HepG2 (cell line): ENCODE measurements around the gene TSACC.

ENCODE experiments used
- MYC ChIP-seq: sonication (generic); formaldehyde crosslinking; IDR thresholded peaks from 2 replicates; pipeline ENCODE4 v1.9.0; 2021; ENCODE audit warnings: missing genetic modification reagents, borderline replicate concordance
- NONO ChIP-seq, 2 experiments: fragments of 450-650 bp in 1 of 2; sonication (generic) in 1 of 2; formaldehyde crosslinking in 1 of 2; IDR thresholded peaks in 1 of 2; conservative IDR thresholded peaks in 1 of 2; 2 replicates each; pipeline versions ENCODE4 v1.6.1 to v1.8.0; 2017 to 2022; ENCODE audit warnings: mild to moderate bottlenecking in 1 of 2, missing genetic modification reagents in 1 of 2, moderate library complexity in 1 of 2
- NR1H2 ChIP-seq: sonication (generic); formaldehyde crosslinking; IDR thresholded peaks from 2 replicates; pipeline ENCODE4 v1.8.1; 2022; ENCODE audit warnings: low read depth, missing genetic modification reagents, borderline replicate concordance
- RFX5 ChIP-seq: IDR thresholded peaks from 2 replicates; pipeline ENCODE4 v1.6.1; 2011; ENCODE audit warnings: low read depth, low read length, improper control_type of control experiment
- ZFAT ChIP-seq: sonication (generic); formaldehyde crosslinking; conservative IDR thresholded peaks from 2 replicates; pipeline ENCODE4 v1.8.1; 2023; ENCODE audit warnings: missing genetic modification reagents, inconsistent platforms
- ZNF780A ChIP-seq: sonication (generic); formaldehyde crosslinking; IDR thresholded peaks from 2 replicates; pipeline ENCODE4 v1.8.0; 2022; ENCODE audit warnings: mild to moderate bottlenecking, missing genetic modification reagents, moderate library complexity
- TF ChIP-seq, protein P1 (sequence below): sonication (generic); formaldehyde crosslinking; IDR thresholded peaks from 2 replicates; pipeline ENCODE4 v1.5.0; 2020; ENCODE audit warnings: mild to moderate bottlenecking, missing genetic modification reagents, moderate library complexity
- TF ChIP-seq, protein P2 (sequence below): sonication (generic); formaldehyde crosslinking; IDR thresholded peaks from 2 replicates; pipeline ENCODE4 v1.4.0; 2020; ENCODE audit warnings: missing genetic modification reagents, mild to moderate bottlenecking, borderline replicate concordance

DNA sequence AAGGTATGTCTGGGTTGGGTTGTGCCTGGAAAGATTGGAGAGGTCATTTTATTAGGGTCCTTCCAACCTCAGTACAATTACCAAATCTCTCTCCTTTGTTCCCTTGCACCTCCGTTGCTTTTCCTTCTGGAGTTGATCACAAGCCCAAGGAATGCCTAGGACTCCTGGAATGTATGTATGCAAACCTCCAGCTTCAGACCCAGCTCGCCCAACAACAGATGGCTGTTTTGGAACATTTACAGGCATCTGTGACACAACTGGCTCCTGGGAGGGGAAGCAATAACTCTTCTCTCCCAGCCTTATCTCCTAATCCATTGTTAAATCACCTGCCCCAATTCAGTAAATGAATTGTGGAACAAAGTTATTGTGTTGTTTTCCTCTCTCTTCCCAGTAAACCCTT, 8.3 kb downstream of the TSACC start:
- TF ChIP-seq, protein P1, sequence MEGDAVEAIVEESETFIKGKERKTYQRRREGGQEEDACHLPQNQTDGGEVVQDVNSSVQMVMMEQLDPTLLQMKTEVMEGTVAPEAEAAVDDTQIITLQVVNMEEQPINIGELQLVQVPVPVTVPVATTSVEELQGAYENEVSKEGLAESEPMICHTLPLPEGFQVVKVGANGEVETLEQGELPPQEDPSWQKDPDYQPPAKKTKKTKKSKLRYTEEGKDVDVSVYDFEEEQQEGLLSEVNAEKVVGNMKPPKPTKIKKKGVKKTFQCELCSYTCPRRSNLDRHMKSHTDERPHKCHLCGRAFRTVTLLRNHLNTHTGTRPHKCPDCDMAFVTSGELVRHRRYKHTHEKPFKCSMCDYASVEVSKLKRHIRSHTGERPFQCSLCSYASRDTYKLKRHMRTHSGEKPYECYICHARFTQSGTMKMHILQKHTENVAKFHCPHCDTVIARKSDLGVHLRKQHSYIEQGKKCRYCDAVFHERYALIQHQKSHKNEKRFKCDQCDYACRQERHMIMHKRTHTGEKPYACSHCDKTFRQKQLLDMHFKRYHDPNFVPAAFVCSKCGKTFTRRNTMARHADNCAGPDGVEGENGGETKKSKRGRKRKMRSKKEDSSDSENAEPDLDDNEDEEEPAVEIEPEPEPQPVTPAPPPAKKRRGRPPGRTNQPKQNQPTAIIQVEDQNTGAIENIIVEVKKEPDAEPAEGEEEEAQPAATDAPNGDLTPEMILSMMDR (CRISPR knock-in tag), result no peak
- TF ChIP-seq, protein P2, sequence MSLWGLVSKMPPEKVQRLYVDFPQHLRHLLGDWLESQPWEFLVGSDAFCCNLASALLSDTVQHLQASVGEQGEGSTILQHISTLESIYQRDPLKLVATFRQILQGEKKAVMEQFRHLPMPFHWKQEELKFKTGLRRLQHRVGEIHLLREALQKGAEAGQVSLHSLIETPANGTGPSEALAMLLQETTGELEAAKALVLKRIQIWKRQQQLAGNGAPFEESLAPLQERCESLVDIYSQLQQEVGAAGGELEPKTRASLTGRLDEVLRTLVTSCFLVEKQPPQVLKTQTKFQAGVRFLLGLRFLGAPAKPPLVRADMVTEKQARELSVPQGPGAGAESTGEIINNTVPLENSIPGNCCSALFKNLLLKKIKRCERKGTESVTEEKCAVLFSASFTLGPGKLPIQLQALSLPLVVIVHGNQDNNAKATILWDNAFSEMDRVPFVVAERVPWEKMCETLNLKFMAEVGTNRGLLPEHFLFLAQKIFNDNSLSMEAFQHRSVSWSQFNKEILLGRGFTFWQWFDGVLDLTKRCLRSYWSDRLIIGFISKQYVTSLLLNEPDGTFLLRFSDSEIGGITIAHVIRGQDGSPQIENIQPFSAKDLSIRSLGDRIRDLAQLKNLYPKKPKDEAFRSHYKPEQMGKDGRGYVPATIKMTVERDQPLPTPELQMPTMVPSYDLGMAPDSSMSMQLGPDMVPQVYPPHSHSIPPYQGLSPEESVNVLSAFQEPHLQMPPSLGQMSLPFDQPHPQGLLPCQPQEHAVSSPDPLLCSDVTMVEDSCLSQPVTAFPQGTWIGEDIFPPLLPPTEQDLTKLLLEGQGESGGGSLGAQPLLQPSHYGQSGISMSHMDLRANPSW, result no peak
- TF ChIP-seq RFX5 (no peak), NR1H2 (CRISPR knock-in tag) (no peak), MYC (CRISPR knock-in tag) (no peak), ZFAT (CRISPR knock-in tag) (no peak), ZNF780A (CRISPR knock-in tag) (no peak), NONO (IDR thresholded peaks at IDR 0.05) (no peak), NONO (CRISPR knock-in tag; conservative IDR thresholded peaks at IDR 0.05) (no peak)
